KBM-7 (cell line): ENCODE measurements around the gene P2RY11.
A peak's percentile ranks its signal among the peaks of the same experiment; 100 is the strongest.

Experiments
- DNase-seq: peaks from one replicate; pipeline ENCODE4 v3.0.0-alpha.2; 2015
- in situ Hi-C: fragments of 300-500 bp; cut with MboI; formaldehyde crosslinking; loops from 2 replicates; pipeline ENCODE4 v1.14.3; 2020; ENCODE audit warnings: low sequenced_read_pairs, low pct_unique_long_range_greater_than_20kb, mixed read lengths

Gene P2RY11

DNA sequence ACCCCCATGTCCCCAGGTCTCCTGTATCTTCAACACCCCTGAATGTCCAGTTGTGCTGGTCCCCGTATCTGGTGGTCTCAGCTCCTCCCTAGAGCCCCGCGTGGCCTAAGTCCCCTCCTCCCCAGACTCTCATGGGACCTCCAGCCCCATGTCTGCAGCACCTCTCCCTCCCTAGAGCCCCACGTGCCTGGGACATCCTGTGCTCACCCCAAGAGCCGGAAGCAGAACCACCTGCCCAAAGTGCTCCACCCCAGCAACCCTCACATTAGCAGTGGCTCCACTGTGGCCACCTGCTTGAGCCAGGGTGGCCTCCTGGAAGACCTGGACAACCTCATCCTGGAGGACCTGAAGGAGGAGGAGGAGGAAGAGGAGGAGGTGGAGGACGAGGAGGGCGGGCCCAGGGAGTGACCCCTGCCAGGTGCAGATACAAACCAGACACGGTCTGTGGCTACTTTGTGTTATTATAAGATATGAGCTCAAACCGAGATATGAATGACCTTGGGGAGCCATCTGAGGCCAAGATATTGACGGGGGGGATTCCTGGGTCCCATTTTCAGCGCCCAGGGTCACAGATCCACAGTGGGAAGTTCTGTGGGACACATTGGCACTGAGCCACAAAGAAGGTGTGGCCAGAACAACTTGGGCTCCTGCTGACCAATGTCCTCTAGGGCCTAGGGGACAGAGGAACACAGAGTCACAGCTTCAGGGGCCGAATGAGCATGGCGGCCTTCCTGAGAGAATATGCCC lies 19.4 kb upstream of the P2RY11 start:
- in situ Hi-C loops = no loop called here

DNA sequence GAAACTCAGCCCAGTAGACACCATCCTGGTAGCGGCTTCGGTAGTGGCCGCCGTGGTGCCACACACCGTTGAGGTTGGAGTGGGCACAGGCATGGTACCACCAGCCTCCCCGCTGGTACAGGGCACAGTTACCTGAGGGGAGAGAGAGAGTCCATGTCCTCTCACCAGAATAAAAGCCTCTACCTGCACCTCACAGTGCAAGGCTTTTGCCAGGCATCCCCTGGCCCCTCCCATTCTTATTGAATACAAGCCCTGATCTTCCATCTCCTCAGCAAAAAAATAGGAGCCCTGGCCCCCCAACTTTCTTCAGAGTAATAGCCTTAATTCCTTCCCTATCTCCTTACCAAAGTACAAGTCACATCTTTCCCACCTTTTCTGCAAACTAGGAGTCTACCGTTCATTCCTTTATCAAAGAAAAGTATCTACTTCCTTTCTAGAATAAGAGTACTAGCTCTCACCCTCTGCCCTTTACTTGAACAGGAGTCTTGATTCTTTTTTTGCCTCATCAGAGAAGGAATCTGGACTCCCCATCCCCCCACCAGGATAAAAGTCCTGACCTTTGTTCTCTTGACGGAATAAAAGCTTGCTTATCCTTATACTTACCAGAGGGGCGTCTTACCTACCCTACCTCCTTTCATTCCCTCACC lies 18.7 kb upstream of the P2RY11 start:
- DNase-seq = no peak
- in situ Hi-C loops = no loop called here

More for the DNA sequence above, 19.4 kb upstream of the P2RY11 start:
- no peak for DNase-seq

DNA sequence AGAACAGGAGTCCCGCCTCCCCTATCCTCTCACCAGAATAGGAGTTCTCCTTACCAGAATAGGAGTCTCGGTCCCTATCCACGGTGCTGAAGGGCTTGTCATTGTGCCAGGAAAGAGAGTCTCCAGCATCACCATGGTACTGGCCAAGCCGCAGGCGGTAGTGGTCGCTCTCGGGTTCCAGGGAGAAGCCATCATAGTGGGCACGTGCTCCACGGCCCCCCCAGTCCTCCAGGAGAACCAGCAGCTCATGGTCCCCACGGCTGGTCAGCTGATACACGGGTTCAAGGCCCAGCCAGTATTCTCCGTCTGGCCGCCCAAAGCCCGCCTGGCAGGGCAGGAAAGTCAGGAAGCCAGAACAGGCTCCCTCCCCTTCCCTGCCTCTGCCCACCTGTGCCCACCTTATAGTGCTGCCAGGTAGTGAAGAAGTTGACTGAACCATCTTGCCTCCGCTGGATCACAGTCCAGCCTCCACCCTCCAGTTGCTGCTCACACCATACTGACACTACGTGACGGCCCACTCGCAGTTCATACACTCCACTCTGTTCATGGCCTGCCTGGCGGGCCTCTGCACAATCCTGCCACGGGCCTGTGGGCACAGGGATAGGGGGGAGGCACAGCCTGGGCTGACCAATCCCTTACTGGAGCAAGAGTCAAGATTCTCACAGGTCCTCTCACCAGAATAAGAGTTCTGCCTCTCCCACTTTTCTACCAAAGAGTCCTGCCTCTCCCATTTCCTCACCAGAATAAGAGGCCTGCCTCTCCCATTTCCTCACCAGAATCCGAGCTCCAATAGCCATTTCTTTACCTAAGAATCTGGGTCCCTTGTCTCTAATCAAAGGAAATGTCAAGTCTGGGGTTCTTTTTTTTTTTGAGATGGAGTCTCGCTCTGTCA lies 18.0 kb upstream of the P2RY11 start:
- DNase-seq = no peak
- in situ Hi-C loops = no loop called here

DNA sequence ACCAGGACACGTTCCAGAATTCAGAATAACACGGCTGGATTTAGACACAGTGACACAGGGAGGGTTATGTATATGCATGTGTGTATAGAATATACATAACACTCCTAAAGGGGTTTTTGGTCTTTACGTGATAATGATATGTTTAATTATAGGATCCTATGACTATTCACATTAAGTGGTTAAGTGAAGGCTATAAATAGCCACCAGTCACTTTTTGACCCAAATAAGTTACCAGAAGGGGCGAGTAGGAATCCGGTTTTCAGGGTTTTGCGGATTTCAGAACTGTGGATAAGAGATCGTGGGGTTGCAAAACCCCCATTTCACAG lies 15.9 kb upstream of the P2RY11 start:
- in situ Hi-C loops = no loop called here
- DNase-seq = no peak

DNA sequence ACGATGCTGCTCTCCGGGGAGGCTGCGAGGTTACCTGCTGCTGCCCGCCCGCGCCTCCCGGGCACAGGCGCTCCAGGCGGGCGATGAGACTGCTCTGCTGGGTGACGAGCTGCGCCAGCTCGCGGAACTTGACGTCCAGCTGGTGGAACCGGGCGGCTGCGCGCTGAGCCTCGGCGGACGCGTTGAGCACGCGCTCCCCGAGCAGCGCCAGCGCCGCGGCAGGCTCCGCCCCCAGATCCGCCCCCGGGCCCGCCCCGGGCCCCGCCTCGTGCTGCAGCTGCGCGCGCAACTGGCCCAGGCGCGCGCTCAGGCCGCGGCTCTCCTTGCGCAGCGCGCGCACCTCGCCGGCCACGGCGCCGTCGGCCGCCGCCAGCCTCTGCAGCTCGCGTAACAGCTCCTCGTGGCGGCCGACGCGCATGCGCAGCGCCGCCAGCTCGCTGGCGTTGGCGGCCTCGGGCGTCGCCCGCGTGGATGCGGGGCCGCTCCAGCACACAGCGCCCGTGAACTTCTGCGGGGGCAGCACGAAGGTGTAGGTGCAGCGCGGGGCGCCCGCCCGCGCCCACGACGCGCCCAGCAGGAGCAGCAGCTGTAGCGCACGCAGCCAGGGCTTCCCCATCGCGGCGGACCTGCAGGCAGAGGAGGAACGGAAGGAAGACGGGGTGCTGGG lies 15.4 kb upstream of the P2RY11 start:
- peak; percentile 80 for DNase-seq
- in situ Hi-C loops = no loop called here

DNA sequence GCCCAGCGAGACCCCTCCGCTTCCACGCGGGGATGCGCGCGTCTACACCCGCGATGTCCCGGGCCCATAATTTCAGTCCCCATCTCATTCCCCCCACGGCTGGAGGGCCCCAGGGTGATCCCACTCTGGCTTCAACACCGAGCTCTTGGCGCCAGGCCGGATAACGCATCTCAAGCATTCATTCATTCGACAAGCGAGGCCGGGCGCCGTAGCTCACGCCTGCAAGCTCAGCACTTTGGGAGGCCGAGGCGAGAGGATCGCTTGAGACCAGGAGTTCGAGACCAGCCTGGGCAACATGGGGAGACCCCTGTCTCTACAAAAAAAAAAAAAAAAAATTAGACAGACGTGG lies 14.9 kb upstream of the P2RY11 start:
- DNase-seq = no peak
- in situ Hi-C loops = no loop called here

DNA sequence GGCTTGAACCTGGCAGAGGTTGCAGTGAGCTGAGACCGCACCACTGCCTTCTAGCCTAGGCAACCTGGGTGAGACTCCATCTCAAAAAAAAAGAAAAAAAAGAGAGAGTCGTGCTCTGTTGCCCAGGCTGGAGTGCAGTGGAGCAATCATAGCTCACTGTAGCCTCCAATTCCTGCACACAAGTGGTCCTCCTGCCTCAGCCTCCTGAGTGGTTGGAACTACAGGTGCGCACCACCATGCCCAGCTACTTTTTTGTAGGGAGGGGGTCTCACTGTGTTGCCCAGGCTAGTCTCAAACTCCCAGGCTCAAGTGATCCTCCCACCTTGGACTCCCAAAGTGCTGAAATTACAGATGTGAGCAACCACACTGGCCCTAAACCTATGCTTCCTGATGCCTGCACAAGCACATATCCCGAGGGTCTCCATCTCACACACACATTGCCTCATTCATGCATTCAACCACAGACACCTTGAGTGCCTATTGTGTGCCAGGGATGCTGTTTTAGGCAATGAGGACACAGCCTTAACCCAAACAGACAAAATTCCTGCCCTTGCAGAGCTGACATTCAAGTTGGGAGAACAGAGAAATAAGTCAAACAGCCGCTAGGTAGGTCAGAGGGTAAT lies 11.2 kb upstream of the P2RY11 start:
- no peak for DNase-seq
- in situ Hi-C loops = no loop called here

DNA sequence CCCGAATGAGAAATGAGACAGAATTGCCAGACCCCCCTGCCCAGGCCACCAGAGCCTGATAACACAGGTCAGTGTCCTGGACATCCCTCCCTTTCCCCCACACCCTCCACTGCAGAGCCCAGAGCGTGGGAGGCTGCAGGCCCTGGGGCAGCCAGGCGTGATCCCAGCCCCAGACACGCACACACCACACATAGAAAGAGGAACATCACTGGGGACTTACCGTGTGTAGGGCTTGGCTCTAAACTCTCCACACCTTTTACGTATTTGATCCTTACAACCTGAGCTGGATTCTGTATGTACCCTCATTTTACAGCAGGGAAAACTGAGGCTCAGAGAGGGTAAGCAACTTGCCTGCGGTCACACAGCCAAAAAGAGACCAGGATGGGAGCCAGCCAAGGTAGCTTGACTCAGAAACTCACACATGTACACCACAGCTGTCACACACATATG lies 8.7 kb upstream of the P2RY11 start:
- in situ Hi-C loops = no loop called here
- DNase-seq = peak; percentile 90

DNA sequence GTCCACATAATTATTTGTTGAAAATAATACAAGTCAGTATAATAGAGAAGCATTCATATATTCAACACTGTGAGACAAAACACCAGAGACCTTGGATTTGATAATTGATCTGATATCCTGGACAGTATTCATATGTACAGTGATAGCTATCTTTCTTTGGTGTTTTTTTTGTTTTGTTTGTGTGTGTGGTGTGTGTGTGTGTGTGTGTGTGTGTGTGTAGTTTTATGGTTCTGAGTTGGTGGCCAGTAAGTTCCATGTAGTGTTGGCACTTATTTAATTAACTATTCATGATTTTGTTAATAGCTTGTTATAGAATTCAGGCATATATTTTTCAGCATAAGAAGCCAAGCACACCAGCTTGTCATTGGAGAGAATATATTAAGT lies 7.4 kb upstream of the P2RY11 start:
- in situ Hi-C loops = no loop called here
- no peak for DNase-seq

DNA sequence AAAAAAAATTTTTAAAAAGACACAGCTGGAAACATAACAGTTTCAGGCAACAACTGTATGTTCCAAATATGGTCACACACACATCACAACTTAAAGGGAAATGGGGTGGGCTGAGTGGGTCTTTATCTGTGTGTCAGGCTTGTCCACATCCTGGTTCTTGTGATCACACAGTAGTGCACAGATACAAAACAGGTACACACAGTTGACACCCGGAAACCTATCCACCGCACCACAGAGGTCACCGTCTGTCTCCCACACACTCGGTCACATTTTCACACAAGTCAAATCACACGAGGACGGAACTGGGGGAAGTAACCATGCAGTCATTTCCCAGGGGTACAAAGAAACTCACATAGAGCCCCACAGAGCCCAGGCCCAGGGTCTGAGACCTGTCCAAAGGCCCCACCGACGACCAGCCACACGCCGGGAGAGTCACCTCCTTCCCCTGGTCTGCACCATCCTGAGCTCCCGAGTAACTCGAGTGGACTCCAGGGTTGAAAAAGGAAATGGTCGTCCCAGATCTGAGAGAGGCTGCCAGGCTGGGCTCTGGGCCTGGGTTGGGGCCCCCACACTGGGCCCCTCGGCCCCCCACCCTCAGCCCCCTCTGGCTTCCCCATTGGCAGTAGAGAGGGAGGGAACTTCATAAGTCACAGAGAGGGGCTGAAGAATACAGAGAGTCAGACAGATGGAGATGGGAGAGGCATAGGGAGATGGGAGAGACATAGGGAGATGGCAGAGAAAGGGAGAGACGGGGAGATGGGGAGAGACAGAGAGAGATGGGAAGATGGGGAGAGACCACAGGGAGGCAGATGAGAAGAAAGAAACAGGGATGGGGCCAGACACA lies 6.6 kb upstream of the P2RY11 start:
- in situ Hi-C loops = no loop called here
- DNase-seq = peak; percentile 91

DNA sequence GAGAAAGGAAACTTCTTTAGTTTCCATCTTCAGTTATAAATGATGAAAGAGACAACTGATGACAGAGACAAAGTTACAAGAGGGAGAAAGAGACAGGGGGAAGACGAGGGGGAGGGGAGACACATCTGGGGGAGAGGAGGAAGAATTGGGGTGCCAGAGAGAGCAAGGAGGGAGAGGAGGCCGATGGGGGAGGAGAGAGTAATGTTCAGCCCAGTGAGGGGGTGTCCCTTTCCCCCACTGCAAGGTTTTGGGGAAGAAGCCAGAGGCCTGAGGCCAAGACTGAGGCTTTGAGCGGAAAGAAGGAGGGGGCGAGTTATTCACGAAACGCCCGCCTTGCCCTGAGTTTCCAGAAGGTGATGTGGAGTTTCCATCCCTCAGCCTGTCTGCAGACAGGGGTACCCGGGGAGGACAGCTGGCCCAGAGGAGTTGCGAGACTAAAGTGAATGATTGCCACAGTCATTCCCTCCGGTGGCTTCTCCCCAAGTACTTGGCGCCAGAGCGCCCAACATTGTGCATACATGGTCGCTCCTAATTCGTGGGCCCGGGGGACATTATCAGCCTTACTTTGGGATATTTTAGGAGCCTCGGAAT lies 5.9 kb upstream of the P2RY11 start:
- no peak for DNase-seq
- in situ Hi-C loops = no loop called here

DNA sequence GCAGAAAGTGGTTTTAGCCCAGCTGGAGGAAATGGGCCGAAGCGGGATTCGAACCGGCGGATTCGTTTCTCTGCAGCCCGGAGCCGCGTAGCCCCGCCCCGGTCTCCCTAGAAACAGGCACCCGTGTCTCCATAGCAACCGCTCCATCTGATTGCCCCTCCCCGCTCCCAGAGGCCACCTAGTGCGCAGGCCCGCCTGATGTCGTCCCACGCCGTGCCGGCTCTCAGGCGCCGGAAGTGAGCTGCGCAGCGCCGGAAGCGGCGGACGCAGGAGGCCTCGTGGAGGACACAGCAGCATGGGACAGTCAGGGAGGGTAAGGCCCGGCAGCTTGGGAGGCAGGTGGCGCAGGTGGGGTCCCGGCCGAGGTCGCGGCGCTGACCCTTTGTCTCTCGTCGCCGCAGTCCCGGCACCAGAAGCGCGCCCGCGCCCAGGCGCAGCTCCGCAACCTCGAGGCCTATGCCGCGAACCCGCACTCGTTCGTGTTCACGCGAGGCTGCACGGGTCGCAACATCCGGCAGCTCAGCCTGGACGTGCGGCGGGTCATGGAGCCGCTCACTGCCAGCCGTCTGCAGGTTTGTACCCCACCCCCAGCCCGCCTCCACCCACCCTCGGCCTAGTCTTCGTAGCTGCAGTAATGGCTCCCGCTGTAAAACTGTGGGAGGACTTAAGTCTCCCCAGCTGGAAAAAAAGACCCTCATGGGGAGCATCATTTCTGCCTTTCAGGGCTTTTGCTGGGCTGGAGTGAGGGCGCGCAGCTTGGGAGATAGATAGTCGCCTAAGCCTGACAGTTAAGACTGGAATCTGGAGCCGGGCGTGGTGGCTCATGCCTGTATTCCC lies 5.2 kb upstream of the P2RY11 start, which contains the start of gene PPAN:
Gene PPAN (plus strand): TSS at position 263 of the 837 bp plus-strand sequence. CDS start 33 bp downstream, at position 296.
- in situ Hi-C loops = no loop called here
- peak; percentile 99 for DNase-seq

DNA sequence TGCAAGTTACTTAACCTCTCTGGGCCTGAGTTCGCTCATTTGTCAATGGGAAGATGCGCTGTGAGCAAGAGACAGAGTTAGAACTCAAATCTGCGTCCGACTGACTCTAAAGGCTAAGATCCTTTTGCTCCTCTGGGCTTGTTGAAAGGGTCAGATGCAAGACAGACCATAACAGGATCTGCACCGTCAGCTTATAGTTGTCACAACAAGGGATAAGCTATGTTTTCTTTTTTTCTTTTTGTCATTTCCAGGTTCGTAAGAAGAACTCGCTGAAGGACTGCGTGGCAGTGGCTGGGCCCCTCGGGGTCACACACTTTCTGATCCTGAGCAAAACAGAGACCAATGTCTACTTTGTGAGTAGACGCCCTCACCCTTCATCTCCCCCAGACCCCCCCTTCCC lies 4.2 kb upstream of the P2RY11 start:
- no peak for DNase-seq

DNA sequence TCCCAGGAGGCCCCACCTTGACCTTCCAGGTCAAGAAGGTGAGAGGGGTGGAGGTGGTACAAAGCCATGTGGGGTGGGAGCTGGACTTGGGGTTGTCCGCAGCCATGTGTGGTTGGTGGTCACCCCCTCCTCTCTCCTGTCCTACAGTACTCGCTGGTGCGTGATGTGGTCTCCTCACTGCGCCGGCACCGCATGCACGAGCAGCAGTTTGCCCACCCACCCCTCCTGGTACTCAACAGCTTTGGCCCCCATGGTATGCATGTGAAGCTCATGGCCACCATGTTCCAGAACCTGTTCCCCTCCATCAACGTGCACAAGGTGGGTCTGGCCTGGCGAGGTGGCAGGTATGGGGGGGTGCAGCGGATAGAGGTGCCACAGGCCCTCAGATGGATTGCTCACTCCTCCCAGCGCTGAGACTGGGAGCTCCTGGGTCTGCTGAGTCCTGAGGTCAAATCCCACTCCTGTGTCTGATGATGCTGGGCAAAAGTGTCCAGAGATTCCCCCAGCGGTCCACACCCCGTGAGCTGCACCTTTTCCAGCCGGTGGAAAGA lies 3.6 kb upstream of the P2RY11 start:
- in situ Hi-C loops = no loop called here
- DNase-seq = no peak

More for the DNA sequence above, 4.2 kb upstream of the P2RY11 start:
- in situ Hi-C loops = no loop called here

DNA sequence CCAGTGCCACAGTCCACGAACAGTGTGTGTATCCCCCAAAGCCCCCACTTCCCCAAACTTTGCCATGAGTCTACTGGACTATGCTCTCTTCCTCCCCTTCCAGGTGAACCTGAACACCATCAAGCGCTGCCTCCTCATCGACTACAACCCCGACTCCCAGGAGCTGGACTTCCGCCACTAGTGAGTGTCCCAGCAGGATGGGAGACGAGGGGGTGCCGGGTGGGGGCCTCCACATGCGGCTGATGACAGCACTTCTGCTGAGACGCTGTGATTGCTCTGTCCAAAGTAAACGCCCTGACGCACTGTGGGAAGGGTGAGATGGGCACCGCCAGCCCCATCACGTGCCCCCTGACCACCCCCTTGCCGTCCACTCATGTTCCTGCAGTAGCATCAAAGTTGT lies 2.0 kb upstream of the P2RY11 start:
- in situ Hi-C loops = no loop called here

DNA sequence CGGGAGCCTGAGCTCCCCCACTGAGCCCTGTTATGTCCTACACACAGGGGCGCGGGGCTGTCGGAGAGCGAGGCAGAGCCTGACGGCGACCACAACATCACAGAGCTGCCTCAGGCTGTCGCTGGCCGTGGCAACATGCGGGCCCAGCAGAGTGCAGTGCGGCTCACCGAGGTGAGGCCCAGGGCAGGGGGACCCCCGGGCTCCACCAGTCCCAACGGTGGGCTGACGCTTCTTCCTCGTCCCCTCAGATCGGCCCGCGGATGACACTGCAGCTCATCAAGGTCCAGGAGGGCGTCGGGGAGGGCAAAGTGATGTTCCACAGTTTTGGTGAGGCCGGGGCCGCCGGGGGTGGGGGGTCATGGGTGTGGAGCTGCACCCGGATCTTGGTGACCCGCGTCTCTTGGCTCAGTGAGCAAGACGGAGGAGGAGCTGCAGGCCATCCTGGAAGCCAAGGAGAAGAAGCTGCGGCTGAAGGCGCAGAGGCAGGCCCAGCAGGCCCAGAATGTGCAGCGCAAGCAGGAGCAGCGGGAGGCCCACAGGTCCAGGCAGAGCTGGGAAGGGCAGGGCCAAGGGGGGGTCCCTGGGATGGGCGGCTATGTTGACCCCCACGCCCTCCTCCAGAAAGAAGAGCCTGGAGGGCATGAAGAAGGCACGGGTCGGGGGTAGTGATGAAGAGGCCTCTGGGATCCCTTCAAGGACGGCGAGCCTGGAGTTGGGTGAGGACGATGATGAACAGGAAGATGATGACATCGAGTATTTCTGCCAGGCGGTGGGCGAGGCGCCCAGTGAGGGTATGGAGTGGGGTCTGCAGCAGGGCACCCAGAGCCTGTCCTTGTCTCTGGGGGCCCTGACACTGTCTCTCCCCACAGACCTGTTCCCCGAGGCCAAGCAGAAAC lies 1.2 kb upstream of the P2RY11 start:
- DNase-seq = no peak
- in situ Hi-C loops = no loop called here

More for the DNA sequence above, 2.0 kb upstream of the P2RY11 start:
- DNase-seq = no peak
